Lung (tissue), 12 donors: ENCODE measurements around the gene ALKBH4. TPM values are rescaled to one million over a fixed set of nuclear protein-coding genes. Genes with fewer than 3 reads are reported as not detected.

Experiments
- ATAC-seq: fragments of 200-7000 bp; cut with Tn5 transposase; one replicate; pipeline ENCODE4 v1.9.1; 2020; ENCODE audit warnings: moderate number of reproducible peaks; ENCODE audit not compliant: insufficient read depth, low FRiP score
- DNase-seq, 3 donors: peaks; one replicate each; pipeline ENCODE4 v3.0.0-alpha.2; 2013 to 2017
- H3K27ac ChIP-seq, 2 donors: one replicate each; pipeline ENCODE4 v1.5.1; 2013; ENCODE audit warnings: mild to moderate bottlenecking in 2 of 2, moderate library complexity in 2 of 2, control low read depth in 1 of 2, inconsistent platforms in 1 of 2, low read depth in 1 of 2, low read length in 1 of 2
- H3K27me3 ChIP-seq, 3 donors: one replicate each; pipeline ENCODE4 v1.5.1; 2013; ENCODE audit warnings: low read length in 2 of 3; ENCODE audit not compliant: control insufficient read depth in 3 of 3, insufficient read depth in 3 of 3
- H3K36me3 ChIP-seq, 4 donors: one replicate each; pipeline ENCODE4 v1.5.1; 2013; ENCODE audit warnings: low read length in 4 of 4, mild to moderate bottlenecking in 1 of 4, moderate library complexity in 1 of 4; ENCODE audit not compliant: control insufficient read depth in 4 of 4, insufficient read depth in 4 of 4
- H3K4me1 ChIP-seq, 5 donors: one replicate each; pipeline ENCODE4 v1.5.1; 2013; ENCODE audit warnings: low read length in 5 of 5, mild to moderate bottlenecking in 2 of 5, moderate library complexity in 1 of 5; ENCODE audit not compliant: control insufficient read depth in 5 of 5, insufficient read depth in 5 of 5
- H3K4me3 ChIP-seq: one replicate; pipeline ENCODE4 v1.5.1; 2013; ENCODE audit warnings: mild to moderate bottlenecking, control low read depth, moderate library complexity
- H3K9ac ChIP-seq, 2 donors: one replicate each; pipeline ENCODE4 v1.5.1; 2013; ENCODE audit warnings: low read length in 2 of 2, control low read depth in 1 of 2; ENCODE audit not compliant: insufficient read depth in 1 of 2
- H3K9me3 ChIP-seq, 4 donors: one replicate each; pipeline ENCODE4 v1.5.1; 2013; ENCODE audit warnings: low read length in 3 of 4, mild to moderate bottlenecking in 1 of 4, moderate library complexity in 1 of 4; ENCODE audit not compliant: control insufficient read depth in 4 of 4, insufficient read depth in 3 of 4
- WGBS, 2 donors: extraction: QIAGEN DNeasy Blood & Tissue Kit; methylation state at CpG; one replicate each; pipeline ENCODE4 v1.1.7; 2013; 5-methylcytosine and 5-hydroxymethylcytosine counted together
- polyA plus RNA-seq, 2 donors: library from polyadenylated mRNA; stranded (reverse); fragments of 200-250 nt; gene quantifications; one replicate each; pipeline ENCODE4 v1.2.1, GENCODE V29; 2013
- total RNA-seq, 2 donors: library from RNA; depleted of rRNA in 1 of 2; stranded (reverse); fragments of >200 nt in 1 of 2; gene quantifications; one replicate each; pipeline ENCODE4 v1.2.1, GENCODE V29; 2014 to 2021
- TF ChIP-seq, protein P1 (sequence below): IDR thresholded peaks from 2 replicates; pipeline ENCODE4 v1.5.1; 2012; ENCODE audit warnings: mild to moderate bottlenecking; ENCODE audit errors: control extremely low read depth, extremely low read depth
- donor health status: control.
- donor health status: control.
- donor health status: Bipolar disorder and iron deficiency.
- donor health status: healthy.
- donor health status: DM: yes; HTN: yes; CAD: no.

Gene ALKBH4
- total and polyA plus RNA-seq, 4 donors: 7.9 to 13.8 (median 10.3) TPM

DNA sequence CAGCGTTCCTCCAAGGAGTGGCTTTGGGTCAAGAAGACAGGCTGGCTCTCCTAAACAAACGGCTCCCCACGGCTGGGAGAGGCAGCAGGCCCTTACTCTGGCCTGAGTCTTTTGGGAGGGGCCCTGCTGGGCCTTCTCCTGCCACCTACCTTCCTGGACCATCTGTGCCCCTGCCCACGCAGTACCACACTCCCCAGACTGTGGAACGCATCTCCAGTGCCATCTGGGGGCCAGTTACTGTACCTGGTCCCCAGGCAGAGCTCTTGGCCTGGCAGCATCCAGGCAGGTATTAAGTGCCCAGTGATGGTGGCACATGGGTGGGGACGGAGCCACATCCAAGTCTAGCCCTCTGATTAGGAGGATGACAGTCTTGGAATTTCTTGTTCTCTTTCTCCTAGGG lies 14.4 kb downstream of the ALKBH4 start:
- Histone ChIP-seq H3K27ac (no peak overlapping the region), H3K9me3 (no peaks in the 10 kb centered on the region), H3K36me3 (peaks cover 0 to 21% (median 0%) of the 10 kb centered on the region in 4 donors), H3K9ac (no peak overlapping the region), H3K4me1 (no peaks in the 10 kb centered on the region), H3K4me3 (no peak overlapping the region), H3K27me3 (no peaks in the 10 kb centered on the region)
- WGBS, 2 donors: 73 to 79% methylated on average over 6 of the region's 6 CpGs
- no peak for ATAC-seq
- no peak for DNase-seq
- TF ChIP-seq, protein P1, sequence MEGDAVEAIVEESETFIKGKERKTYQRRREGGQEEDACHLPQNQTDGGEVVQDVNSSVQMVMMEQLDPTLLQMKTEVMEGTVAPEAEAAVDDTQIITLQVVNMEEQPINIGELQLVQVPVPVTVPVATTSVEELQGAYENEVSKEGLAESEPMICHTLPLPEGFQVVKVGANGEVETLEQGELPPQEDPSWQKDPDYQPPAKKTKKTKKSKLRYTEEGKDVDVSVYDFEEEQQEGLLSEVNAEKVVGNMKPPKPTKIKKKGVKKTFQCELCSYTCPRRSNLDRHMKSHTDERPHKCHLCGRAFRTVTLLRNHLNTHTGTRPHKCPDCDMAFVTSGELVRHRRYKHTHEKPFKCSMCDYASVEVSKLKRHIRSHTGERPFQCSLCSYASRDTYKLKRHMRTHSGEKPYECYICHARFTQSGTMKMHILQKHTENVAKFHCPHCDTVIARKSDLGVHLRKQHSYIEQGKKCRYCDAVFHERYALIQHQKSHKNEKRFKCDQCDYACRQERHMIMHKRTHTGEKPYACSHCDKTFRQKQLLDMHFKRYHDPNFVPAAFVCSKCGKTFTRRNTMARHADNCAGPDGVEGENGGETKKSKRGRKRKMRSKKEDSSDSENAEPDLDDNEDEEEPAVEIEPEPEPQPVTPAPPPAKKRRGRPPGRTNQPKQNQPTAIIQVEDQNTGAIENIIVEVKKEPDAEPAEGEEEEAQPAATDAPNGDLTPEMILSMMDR: no peak

DNA sequence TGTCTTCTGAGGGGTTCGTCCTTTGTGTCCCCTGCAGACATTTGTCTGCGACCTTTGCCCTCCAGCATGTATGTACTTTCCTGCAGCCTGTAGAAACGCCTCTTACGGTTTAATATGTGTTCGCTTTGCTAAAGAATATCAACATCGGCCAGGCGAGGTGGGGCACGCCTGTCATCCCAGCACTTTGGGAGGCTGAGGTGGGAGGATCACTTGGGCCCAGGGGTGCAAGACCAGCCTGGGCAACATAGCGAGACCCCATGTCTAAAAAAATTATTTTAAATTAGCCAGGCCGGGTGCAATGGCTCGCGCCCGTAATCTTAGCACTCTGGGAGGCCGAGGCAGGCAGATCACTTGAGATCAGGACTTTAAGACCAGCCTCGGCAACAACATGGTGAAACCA lies 15.5 kb downstream of the ALKBH4 start:
- WGBS, 2 donors: 97 to 98% methylated on average over 15 of the region's 15 CpGs
- no peak overlapping the region for H3K4me3 ChIP-seq
- no peaks in the 10 kb centered on the region for H3K27me3 ChIP-seq
- H3K9ac ChIP-seq: no peak overlapping the region
- H3K27ac ChIP-seq: no peak overlapping the region
- TF ChIP-seq, protein P1: no peak
- ATAC-seq (no peak), DNase-seq (no peak)
- H3K4me1 ChIP-seq: no peaks in the 10 kb centered on the region
- H3K9me3 ChIP-seq: no peaks in the 10 kb centered on the region
- H3K36me3 ChIP-seq: peaks cover 0 to 22% (median 0%) of the 10 kb centered on the region in 4 donors

DNA sequence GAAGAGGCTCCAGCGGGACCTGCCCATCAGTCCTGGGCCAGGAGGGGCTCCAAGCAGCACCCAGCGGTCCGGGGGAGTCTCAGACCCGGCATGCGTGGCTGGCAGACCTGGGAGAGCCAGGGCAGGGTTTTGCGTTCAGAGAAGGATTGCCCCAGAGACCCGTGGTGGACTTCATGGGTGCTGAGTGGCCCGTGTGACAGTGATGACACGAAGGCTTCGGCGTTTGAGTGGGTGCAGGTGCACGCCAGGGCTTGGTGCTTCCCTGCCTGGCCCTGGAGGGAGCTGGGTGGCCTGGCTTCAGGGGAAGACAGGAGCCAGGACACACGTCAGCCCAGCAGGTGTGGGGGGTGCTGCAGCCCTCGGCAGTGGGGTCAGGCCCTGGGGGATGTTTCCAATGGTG lies 17.4 kb downstream of the ALKBH4 start:
- DNase-seq (no peak), ATAC-seq (no peak)
- 92 to 94% methylated on average over 14 of the region's 14 CpGs for WGBS, 2 donors
- Histone ChIP-seq H3K36me3 (peaks cover 0 to 22% (median 0%) of the 10 kb centered on the region in 4 donors), H3K27ac (no peak overlapping the region), H3K4me3 (no peak overlapping the region), H3K4me1 (no peaks in the 10 kb centered on the region), H3K9ac (no peak overlapping the region), H3K9me3 (no peaks in the 10 kb centered on the region), H3K27me3 (no peaks in the 10 kb centered on the region)
- TF ChIP-seq, protein P1: no peak
